Mesothelial cell of epicardium (in vitro differentiated cells): ENCODE data around the gene LSMEM2. TPM values are rescaled to one million over a fixed set of nuclear protein-coding genes. Genes with fewer than 3 reads are reported as not detected.
"Not testable (repeated sequence)": the region's sequence is repeated elsewhere in the genome, so short reads cannot be mapped to it uniquely, and the experiment has no call there.

Experiments used
- DNase-seq, 2 experiments: peaks; one replicate each; pipeline ENCODE4 v3.0.0; 2021; ENCODE audit warnings: low spot score in 2 of 2; ENCODE audit not compliant: unreplicated experiment in 2 of 2
- H3K27ac Mint-ChIP-seq: 2 replicates; pipeline ENCODE4 v1.8.0; 2021; ENCODE audit warnings: mixed read lengths
- H3K27me3 Mint-ChIP-seq: 2 replicates; pipeline ENCODE4 v1.8.0; 2021; ENCODE audit warnings: low read depth, mixed read lengths
- H3K36me3 Mint-ChIP-seq: 2 replicates; pipeline ENCODE4 v1.8.0; 2021; ENCODE audit warnings: mixed read lengths
- H3K4me1 Mint-ChIP-seq: 2 replicates; pipeline ENCODE4 v1.8.0; 2021; ENCODE audit warnings: mixed read lengths
- H3K4me3 Mint-ChIP-seq: 2 replicates; pipeline ENCODE4 v1.8.0; 2021; ENCODE audit warnings: mild to moderate bottlenecking, moderate library complexity, mixed read lengths
- H3K9me3 Mint-ChIP-seq: 2 replicates; pipeline ENCODE4 v1.8.0; 2021; ENCODE audit warnings: mixed read lengths
- CTCF ChIP-seq: fragments of 200-600 bp; sonication (generic); IDR thresholded peaks from one replicate; pipeline ENCODE4 v1.5.0; 2021; ENCODE audit warnings: antibody characterized with exemption; ENCODE audit not compliant: unreplicated experiment
- total RNA-seq: library from RNA; stranded (reverse); gene quantifications from 3 replicates; pipeline ENCODE4 v1.2.1, GENCODE V29; 2021

Gene LSMEM2
- total RNA-seq, 1 donor from 2014 or later = 0.38 TPM

- peak overlapping the region; percentile 64 for H3K27ac Mint-ChIP-seq
- H3K36me3 Mint-ChIP-seq = no peaks in the 10 kb centered on the region
- TF ChIP-seq CTCF = no peak
- H3K9me3 Mint-ChIP-seq = no peaks in the 10 kb centered on the region
- no peaks in the 10 kb centered on the region for H3K27me3 Mint-ChIP-seq
- no peak overlapping the region for H3K4me3 Mint-ChIP-seq
- peaks cover 53% of the 10 kb centered on the region for H3K4me1 Mint-ChIP-seq
- no peak for DNase-seq
Measured at GRCh38 chr3:50242851-50243542, 35.9 kb upstream of the LSMEM2 start.

- DNase-seq = no peak
- Mint-ChIP-seq H3K9me3 (no peaks in the 10 kb centered on the region), H3K4me3 (no peak overlapping the region), H3K27ac (peak overlapping the region; percentile 73), H3K4me1 (peaks cover 50% of the 10 kb centered on the region), H3K36me3 (peaks cover 2% of the 10 kb centered on the region), H3K27me3 (no peaks in the 10 kb centered on the region)
- TF ChIP-seq CTCF = no peak
Measured at GRCh38 chr3:50243543-50243895, 35.4 kb upstream of the LSMEM2 start.

DNA sequence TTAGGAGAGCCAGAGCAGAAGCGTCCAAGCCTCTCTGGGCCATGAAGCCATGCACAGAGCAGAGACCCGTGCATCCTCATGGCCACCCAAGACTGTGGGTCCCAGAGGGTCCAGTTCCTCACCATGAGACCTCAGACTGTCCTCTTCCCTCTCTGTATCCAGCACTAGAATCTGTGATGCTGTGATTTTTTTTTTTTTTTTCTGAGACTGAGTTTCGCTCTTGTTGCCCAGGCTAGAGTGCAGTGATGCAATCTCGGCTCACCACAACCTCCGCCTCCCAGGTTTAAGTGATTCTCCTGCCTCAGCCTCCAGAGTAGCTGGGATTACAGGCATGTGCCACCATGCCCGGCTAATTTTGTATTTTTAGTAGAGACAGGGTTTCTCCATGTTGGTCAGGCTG, 34.1 kb upstream of the LSMEM2 start:
- H3K27ac Mint-ChIP-seq = peak overlapping the region; percentile 92
- H3K27me3 Mint-ChIP-seq, H3K9me3 Mint-ChIP-seq, H3K36me3 Mint-ChIP-seq, H3K4me3 Mint-ChIP-seq, DNase-seq: not testable (repeated sequence)
- peaks cover 37% of the 10 kb centered on the region for H3K4me1 Mint-ChIP-seq

GRCh38 chr3:50245251-50245745, 33.6 kb upstream of the LSMEM2 start:
- DNase-seq = no peak
- TF ChIP-seq CTCF = no peak
- H3K36me3 Mint-ChIP-seq = peaks cover 2% of the 10 kb centered on the region
- H3K27me3 Mint-ChIP-seq = no peaks in the 10 kb centered on the region
- H3K27ac Mint-ChIP-seq = peak overlapping the region; percentile 92
- H3K9me3 Mint-ChIP-seq = no peaks in the 10 kb centered on the region
- H3K4me1 Mint-ChIP-seq = peaks cover 33% of the 10 kb centered on the region
- peak overlapping the region; percentile 67 for H3K4me3 Mint-ChIP-seq

DNA sequence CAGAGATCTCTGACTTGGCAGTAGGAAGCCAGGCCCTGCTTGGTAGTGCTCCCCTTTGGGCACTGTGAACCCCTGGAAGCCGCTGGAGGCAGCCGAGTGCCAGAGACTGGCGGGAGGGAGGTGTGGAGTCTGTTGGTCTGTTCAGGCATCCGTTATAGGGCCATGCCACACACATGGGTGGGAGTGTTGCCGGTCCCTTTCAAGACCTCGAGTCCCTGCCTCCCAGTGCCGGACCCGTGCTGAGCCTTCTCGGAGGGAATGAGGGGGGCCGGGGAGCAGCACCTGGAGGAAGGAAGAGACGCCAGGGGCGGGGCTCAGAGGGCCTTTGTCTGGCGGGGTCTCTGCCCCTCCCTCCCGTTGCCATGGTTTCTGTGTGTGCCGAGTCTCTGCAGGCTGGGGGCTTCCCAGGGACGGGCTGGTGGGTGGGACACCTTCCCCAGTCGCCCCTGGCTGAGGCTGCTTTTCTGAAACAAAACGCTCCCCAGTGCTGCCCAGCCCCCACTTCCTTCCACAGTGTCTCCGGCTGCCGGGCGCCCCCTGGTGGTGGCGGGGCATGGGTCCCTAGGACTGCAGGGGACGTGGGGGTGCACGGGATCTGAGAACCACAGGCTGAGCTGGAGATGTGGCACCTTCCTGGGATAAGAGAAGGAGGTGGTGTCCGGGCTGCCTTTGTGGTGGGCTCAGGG, 32.9 kb upstream of the LSMEM2 start:
- peak; percentile 99 for TF ChIP-seq CTCF
- peaks cover 2% of the 10 kb centered on the region for H3K36me3 Mint-ChIP-seq
- no peaks in the 10 kb centered on the region for H3K27me3 Mint-ChIP-seq
- peak overlapping the region; percentile 92 for H3K27ac Mint-ChIP-seq
- peaks cover 32% of the 10 kb centered on the region for H3K4me1 Mint-ChIP-seq
- peak; percentile 95 to 98 for DNase-seq
- peak overlapping the region; percentile 67 for H3K4me3 Mint-ChIP-seq
- H3K9me3 Mint-ChIP-seq = no peaks in the 10 kb centered on the region

DNA sequence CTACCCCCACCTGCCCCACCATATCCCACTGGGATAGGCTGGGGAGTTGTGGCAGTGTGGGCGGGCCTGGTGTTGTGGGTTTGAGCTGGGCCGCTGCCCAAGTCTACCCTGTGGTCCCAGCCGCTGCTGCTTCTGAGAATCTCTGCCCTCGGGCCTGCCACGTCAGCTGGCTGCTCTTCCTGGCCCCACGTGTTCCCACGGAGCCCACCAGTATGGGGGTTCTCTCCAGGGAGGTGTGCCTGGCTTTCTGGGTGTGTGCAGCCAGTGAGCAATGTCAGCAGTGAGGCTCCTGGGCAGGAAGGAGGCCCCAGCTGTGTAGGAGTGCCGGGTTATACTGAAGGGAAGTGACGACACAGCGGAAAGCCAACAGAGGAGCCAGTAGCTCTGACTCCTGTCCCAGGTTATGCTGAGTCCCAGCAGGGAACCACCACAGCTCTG, 32.4 kb upstream of the LSMEM2 start:
- H3K4me1 Mint-ChIP-seq = peaks cover 26% of the 10 kb centered on the region
- H3K9me3 Mint-ChIP-seq = no peaks in the 10 kb centered on the region
- peak; percentile 55 for TF ChIP-seq CTCF
- peaks cover 2% of the 10 kb centered on the region for H3K36me3 Mint-ChIP-seq
- DNase-seq = no peak
- H3K27me3 Mint-ChIP-seq = no peaks in the 10 kb centered on the region
- peak overlapping the region; percentile 92 for H3K27ac Mint-ChIP-seq
- H3K4me3 Mint-ChIP-seq = peak overlapping the region; percentile 67
